SH-SY5Y (cell line): Measurements from ENCODE around the gene ODAD2.

Source experiments
- GATA2 ChIP-seq: IDR thresholded peaks from 2 replicates; pipeline ENCODE4 v1.6.1; 2011; ENCODE audit warnings: mild to moderate bottlenecking, low read depth, low read length
- GATA3 ChIP-seq: IDR thresholded peaks from 2 replicates; pipeline ENCODE4 v1.6.1; 2011; ENCODE audit warnings: low read depth, mild to moderate bottlenecking, low read length, moderate library complexity

GRCh38 chr10:27838361-27838760, 160.5 kb downstream of the ODAD2 start:
- no peak for TF ChIP-seq GATA2
- no peak for TF ChIP-seq GATA3
